Fibroblast of lung (primary cell): ENCODE measurements around the gene SLC22A23. TPM values are rescaled to one million over a fixed set of nuclear protein-coding genes. Genes with fewer than 3 reads are reported as not detected.

Experiments
- DNase-seq, 2 donors: peaks; one replicate each; pipeline versions ENCODE4 v3.0.0 to v3.0.0-alpha.2; 2010; ENCODE audit warnings: low read depth in 2 of 2
- H2AFZ ChIP-seq: 2 replicates; pipeline ENCODE4 v1.5.1; 2012; ENCODE audit warnings: low read length, control low read depth, inconsistent platforms
- H3K27ac ChIP-seq: 2 replicates; pipeline ENCODE4 v1.5.1; 2011; ENCODE audit warnings: low read length, control low read depth; ENCODE audit not compliant: insufficient read depth
- H3K27me3 ChIP-seq: 2 replicates; pipeline ENCODE4 v1.5.1; 2011; ENCODE audit warnings: mild to moderate bottlenecking, low read length; ENCODE audit not compliant: control insufficient read depth, insufficient read depth
- H3K36me3 ChIP-seq: 2 replicates; pipeline ENCODE4 v1.5.1; 2011; ENCODE audit warnings: low read length; ENCODE audit not compliant: control insufficient read depth, insufficient read depth
- H3K4me1 ChIP-seq: 2 replicates; pipeline ENCODE4 v1.5.1; 2011; ENCODE audit warnings: low read length; ENCODE audit not compliant: control insufficient read depth, insufficient read depth; ENCODE audit errors: extremely low read depth
- H3K4me2 ChIP-seq: 2 replicates; pipeline ENCODE4 v1.5.1; 2011; ENCODE audit warnings: low read length, control low read depth; ENCODE audit not compliant: insufficient read depth; ENCODE audit errors: extremely low read depth
- H3K4me3 ChIP-seq, 4 experiments: fragments of 200-600 bp in 1 of 4; sonication (generic) in 1 of 4; replicated peaks in 1 of 4; 2 replicates each; pipeline ENCODE4 v1.5.1; 2011 to 2016; ENCODE audit warnings: low read length in 4 of 4, low read depth in 3 of 4, mild to moderate bottlenecking in 3 of 4, control low read depth in 2 of 4, inconsistent platforms in 1 of 4, mixed read lengths in 1 of 4; ENCODE audit not compliant: insufficient read depth in 1 of 4; ENCODE audit errors: control extremely low read depth in 1 of 4
- H3K79me2 ChIP-seq: 2 replicates; pipeline ENCODE4 v1.5.1; 2012; ENCODE audit warnings: mild to moderate bottlenecking, low read length, inconsistent platforms; ENCODE audit not compliant: control insufficient read depth, insufficient read depth
- H3K9ac ChIP-seq: 2 replicates; pipeline ENCODE4 v1.5.1; 2011; ENCODE audit warnings: mild to moderate bottlenecking, low read length, control low read depth; ENCODE audit not compliant: insufficient read depth
- H3K9me3 ChIP-seq: 2 replicates; pipeline ENCODE4 v1.5.1; 2012; ENCODE audit warnings: low read depth, low read length; ENCODE audit not compliant: control insufficient read depth, insufficient read depth
- H4K20me1 ChIP-seq: 2 replicates; pipeline ENCODE4 v1.5.1; 2011; ENCODE audit warnings: low read length; ENCODE audit not compliant: control insufficient read depth, insufficient read depth; ENCODE audit errors: extremely low read depth
- EZH2 ChIP-seq: IDR thresholded peaks from 2 replicates; pipeline ENCODE4 v1.5.1; 2012; ENCODE audit warnings: low read length, control low read depth, mild to moderate bottlenecking; ENCODE audit errors: missing control alignments
- polyA plus RNA-seq, 2 donors: library from polyadenylated mRNA; depleted of rRNA in 1 of 2; stranded (reverse) in 1 of 2; unstranded in 1 of 2; fragments of >200 nt; gene quantifications; 2 replicates each; pipeline ENCODE4 v1.2.1, GENCODE V29; 2011 to 2012; ENCODE audit warnings: missing spikeins in 1 of 2
- total RNA-seq: library from RNA; depleted of rRNA; stranded (reverse); fragments of >200 nt; gene quantifications from 2 replicates; pipeline ENCODE4 v1.2.1, GENCODE V29; 2014
- TF ChIP-seq, protein P1 (sequence below), 2 donors: IDR thresholded peaks in 1 of 2; conservative IDR thresholded peaks in 1 of 2; 1 replicate in 1 of 2; 2 replicates in 1 of 2; pipeline ENCODE4 v1.5.1; 2011 to 2012; ENCODE audit warnings: low read length in 2 of 2, control low read depth in 1 of 2, inconsistent platforms in 1 of 2, low read depth in 1 of 2, mild to moderate bottlenecking in 1 of 2

Gene SLC22A23
- total and polyA plus RNA-seq, 2 donors (not counting 1 experiment from before 2014, with no cell fraction given), result 0.37 to 3.0 TPM

DNA sequence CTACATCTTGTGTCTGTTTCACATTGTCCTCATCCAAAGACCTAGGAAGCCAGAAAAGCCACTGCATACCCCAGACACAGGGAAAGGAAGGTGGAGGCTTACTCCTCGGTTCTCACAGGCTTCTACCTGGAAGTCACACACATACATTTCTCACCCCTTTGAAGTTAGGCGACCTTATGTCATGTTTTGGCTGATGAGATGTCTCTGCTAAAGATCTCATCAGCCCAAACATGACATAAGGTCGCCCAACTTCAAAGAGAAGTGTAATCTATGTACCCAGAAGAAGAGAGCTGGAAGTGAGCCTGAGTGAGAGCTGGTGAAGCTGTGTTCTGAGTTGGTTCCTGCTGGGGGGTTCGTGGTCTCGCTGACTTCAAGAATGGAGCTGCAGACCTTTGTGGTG lies 47.5 kb upstream of the SLC22A23 start:
- no peaks in the 10 kb centered on the region for H3K27me3 ChIP-seq
- no peaks in the 10 kb centered on the region for H3K79me2 ChIP-seq
- H2AFZ ChIP-seq, result no peak overlapping the region
- no peak overlapping the region for H3K27ac ChIP-seq
- H3K4me1 ChIP-seq, result no peaks in the 10 kb centered on the region
- no peak overlapping the region for H3K4me3 ChIP-seq
- H3K9me3 ChIP-seq, result no peaks in the 10 kb centered on the region
- no peaks in the 10 kb centered on the region for H4K20me1 ChIP-seq
- no peak for TF ChIP-seq EZH2
- TF ChIP-seq, protein P1, sequence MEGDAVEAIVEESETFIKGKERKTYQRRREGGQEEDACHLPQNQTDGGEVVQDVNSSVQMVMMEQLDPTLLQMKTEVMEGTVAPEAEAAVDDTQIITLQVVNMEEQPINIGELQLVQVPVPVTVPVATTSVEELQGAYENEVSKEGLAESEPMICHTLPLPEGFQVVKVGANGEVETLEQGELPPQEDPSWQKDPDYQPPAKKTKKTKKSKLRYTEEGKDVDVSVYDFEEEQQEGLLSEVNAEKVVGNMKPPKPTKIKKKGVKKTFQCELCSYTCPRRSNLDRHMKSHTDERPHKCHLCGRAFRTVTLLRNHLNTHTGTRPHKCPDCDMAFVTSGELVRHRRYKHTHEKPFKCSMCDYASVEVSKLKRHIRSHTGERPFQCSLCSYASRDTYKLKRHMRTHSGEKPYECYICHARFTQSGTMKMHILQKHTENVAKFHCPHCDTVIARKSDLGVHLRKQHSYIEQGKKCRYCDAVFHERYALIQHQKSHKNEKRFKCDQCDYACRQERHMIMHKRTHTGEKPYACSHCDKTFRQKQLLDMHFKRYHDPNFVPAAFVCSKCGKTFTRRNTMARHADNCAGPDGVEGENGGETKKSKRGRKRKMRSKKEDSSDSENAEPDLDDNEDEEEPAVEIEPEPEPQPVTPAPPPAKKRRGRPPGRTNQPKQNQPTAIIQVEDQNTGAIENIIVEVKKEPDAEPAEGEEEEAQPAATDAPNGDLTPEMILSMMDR (conservative IDR thresholded peaks at IDR 0.05 in 1 of 2, IDR thresholded peaks at IDR 0.05 in 1 of 2; ENCODE audit: low read depth in 1 of 2, low read length in 2 of 2), result no peak
- no peak overlapping the region for H3K4me2 ChIP-seq
- H3K9ac ChIP-seq, result no peak overlapping the region
- no peak for DNase-seq
- no peaks in the 10 kb centered on the region for H3K36me3 ChIP-seq

DNA sequence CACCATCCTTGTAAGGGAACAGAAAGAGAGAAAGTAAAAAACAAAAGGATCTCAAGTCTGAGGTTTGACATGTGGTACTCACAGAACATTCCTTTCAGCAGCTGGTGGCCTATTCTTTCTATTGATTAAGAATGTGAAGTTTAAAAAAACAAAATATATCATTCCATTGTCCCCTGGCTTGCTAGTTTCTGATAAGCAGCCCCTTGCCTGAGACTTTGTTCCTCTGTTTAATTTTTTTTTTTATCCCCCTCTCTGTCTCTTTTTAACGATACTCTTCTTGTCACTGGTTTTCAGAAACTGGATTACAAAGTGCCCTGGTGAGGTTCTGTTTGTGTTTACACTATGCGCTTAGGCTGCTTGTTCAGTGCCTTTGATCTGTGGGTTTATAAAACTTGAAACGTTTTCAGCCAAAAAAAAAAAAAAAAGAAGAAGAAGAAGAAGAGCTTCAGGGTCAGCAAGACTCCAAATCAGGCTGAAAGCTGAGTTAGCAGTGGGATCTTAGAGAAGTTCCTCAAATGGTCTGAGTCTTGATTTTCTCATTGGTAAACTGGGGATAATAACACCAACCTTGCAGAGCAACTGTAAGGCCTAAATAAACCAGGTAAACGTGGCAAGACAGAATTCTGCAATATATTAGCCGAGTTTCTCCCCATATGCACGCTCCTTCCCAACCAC lies 45.1 kb upstream of the SLC22A23 start:
- H3K4me1 ChIP-seq, result no peaks in the 10 kb centered on the region
- H3K4me3 ChIP-seq, result no peak overlapping the region
- peak in 1 of 2 donors; percentile 29 for DNase-seq
- H4K20me1 ChIP-seq, result no peaks in the 10 kb centered on the region
- H3K9me3 ChIP-seq, result no peaks in the 10 kb centered on the region
- H3K27ac ChIP-seq, result no peak overlapping the region
- H3K4me2 ChIP-seq, result no peak overlapping the region
- H3K36me3 ChIP-seq, result no peaks in the 10 kb centered on the region
- H3K9ac ChIP-seq, result no peak overlapping the region
- H2AFZ ChIP-seq, result no peak overlapping the region
- TF ChIP-seq EZH2, result no peak
- TF ChIP-seq, protein P1 (conservative IDR thresholded peaks at IDR 0.05 in 1 of 2, IDR thresholded peaks at IDR 0.05 in 1 of 2; ENCODE audit: low read depth in 1 of 2, low read length in 2 of 2), result no peak
- no peaks in the 10 kb centered on the region for H3K27me3 ChIP-seq
- no peaks in the 10 kb centered on the region for H3K79me2 ChIP-seq

DNA sequence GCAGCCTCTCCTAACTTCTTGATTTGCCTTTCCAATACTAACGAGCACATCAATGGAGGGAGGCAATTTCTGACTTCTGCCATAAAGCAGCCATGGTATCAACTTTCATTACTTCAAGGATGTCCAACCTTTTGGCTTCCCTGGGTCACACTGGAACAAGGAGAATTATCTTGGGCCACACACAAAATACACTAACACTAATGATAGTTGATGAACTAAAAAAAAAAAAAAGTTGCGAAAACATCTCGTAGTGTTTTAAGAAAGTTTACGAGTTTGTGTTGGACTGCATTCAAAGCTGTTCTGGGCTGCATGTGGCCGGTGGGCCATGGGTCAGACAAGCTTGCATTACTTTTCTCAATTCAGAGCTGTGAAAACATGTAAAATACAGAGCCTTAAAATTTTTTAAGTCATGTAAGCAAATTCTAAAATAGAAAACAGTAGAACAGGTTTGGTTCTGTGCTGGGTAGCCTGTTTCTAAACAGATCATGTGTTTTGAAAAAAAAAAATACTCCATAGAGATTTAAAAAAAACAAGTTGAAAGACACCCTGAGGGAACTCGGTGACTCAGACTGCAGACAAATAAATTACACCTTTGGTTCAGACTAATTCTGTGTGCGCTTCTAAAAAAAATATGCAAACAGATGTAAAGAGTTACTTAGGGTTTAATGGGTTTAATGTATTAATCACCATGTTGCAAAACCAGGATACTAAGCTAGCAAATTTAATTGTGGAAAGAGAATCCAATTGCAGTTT lies 43.6 kb upstream of the SLC22A23 start:
- Histone ChIP-seq H3K4me1 (no peaks in the 10 kb centered on the region), H4K20me1 (no peaks in the 10 kb centered on the region), H3K4me3 (no peak overlapping the region), H3K27ac (no peak overlapping the region), H3K9ac (no peak overlapping the region), H3K9me3 (no peaks in the 10 kb centered on the region), H3K4me2 (no peak overlapping the region), H2AFZ (no peak overlapping the region), H3K27me3 (peaks cover 5% of the 10 kb centered on the region), H3K36me3 (no peaks in the 10 kb centered on the region), H3K79me2 (no peaks in the 10 kb centered on the region)
- no peak for TF ChIP-seq EZH2
- TF ChIP-seq, protein P1 (conservative IDR thresholded peaks at IDR 0.05 in 1 of 2, IDR thresholded peaks at IDR 0.05 in 1 of 2; ENCODE audit: low read depth in 1 of 2, low read length in 2 of 2), result no peak
- DNase-seq, result peak; percentile 63 to 87
